WTC11 (cell line): ENCODE results near the gene MYO5B. TPM values are rescaled to one million over a fixed set of nuclear protein-coding genes. Genes with fewer than 3 reads are reported as not detected.

Experiments
- ATAC-seq: fragments of 200-7000 bp; cut with Tn5 transposase; 2 replicates; pipeline ENCODE4 v1.10.0; 2021; ENCODE audit warnings: mild to moderate bottlenecking, moderate library complexity
- CTCF ChIA-PET: fragments of 300-600 bp; sonication (Branson Sonifier 250); formaldehyde crosslinking; loops from one replicate; lab custom pipeline; 2021; ENCODE audit warnings: antibody characterized with exemption; lab: Charles Lee
- POLR2A ChIA-PET: fragments of 350-600 bp; sonication (Branson Sonifier 250); formaldehyde crosslinking; loops from one replicate; lab custom pipeline; 2021; ENCODE audit warnings: antibody characterized with exemption; lab: Charles Lee
- DNase-seq: peaks from one replicate; pipeline ENCODE4 v3.0.0; 2021; ENCODE audit warnings: low spot score
- H3K27ac Mint-ChIP-seq: 2 replicates; pipeline ENCODE4 v1.8.0; 2021; ENCODE audit warnings: mixed read lengths
- H3K27me3 Mint-ChIP-seq: 2 replicates; pipeline ENCODE4 v1.8.0; 2021; ENCODE audit warnings: low read depth, mild to moderate bottlenecking, moderate library complexity, mixed read lengths
- H3K36me3 Mint-ChIP-seq: 2 replicates; pipeline ENCODE4 v1.8.0; 2021; ENCODE audit warnings: mixed read lengths
- H3K4me1 Mint-ChIP-seq: 2 replicates; pipeline ENCODE4 v1.8.0; 2022; ENCODE audit warnings: mixed read lengths
- H3K4me3 Mint-ChIP-seq: 2 replicates; pipeline ENCODE4 v1.8.0; 2021; ENCODE audit warnings: mild to moderate bottlenecking, moderate library complexity, mixed read lengths
- H3K9me3 Mint-ChIP-seq: 2 replicates; pipeline ENCODE4 v1.8.0; 2021; ENCODE audit warnings: mixed read lengths
- ATF1 ChIP-seq: sonication (generic); formaldehyde crosslinking; IDR thresholded peaks from 2 replicates; pipeline ENCODE4 v1.8.1; 2023; ENCODE audit warnings: mild to moderate bottlenecking, moderate library complexity, missing genetic modification reagents
- CBFB ChIP-seq: sonication (generic); formaldehyde crosslinking; IDR thresholded peaks from 2 replicates; pipeline ENCODE4 v1.8.1; 2022; ENCODE audit warnings: mild to moderate bottlenecking, low read depth, missing genetic modification reagents
- CREM ChIP-seq: sonication (generic); formaldehyde crosslinking; IDR thresholded peaks from 2 replicates; pipeline ENCODE4 v1.8.1; 2022; ENCODE audit warnings: mild to moderate bottlenecking, missing genetic modification reagents, moderate library complexity
- EMX1 ChIP-seq: fragments of 250-450 bp; sonication (Bioruptor Pico); IDR thresholded peaks from 2 replicates; pipeline ENCODE4 v1.8.0; 2021; ENCODE audit warnings: mild to moderate bottlenecking
- GRHL2 ChIP-seq: fragments of 250-450 bp; sonication (Bioruptor Pico); IDR thresholded peaks from 2 replicates; pipeline ENCODE4 v1.8.0; 2022; ENCODE audit warnings: mild to moderate bottlenecking, moderate library complexity; ENCODE audit not compliant: insufficient replicate concordance, severe bottlenecking
- JAZF1 ChIP-seq: fragments of 250-450 bp; sonication (Bioruptor Pico); IDR thresholded peaks from 2 replicates; pipeline ENCODE4 v1.9.0; 2021; ENCODE audit warnings: moderate library complexity, mild to moderate bottlenecking, inconsistent platforms
- JUN ChIP-seq: sonication (generic); formaldehyde crosslinking; IDR thresholded peaks from 2 replicates; pipeline ENCODE4 v1.8.0; 2023; ENCODE audit warnings: mild to moderate bottlenecking, missing genetic modification reagents
- NFYB ChIP-seq: sonication (generic); formaldehyde crosslinking; conservative IDR thresholded peaks from 2 replicates; pipeline ENCODE4 v1.8.0; 2022; ENCODE audit warnings: low read depth, missing genetic modification reagents
- NR2C2 ChIP-seq: sonication (generic); formaldehyde crosslinking; IDR thresholded peaks from 2 replicates; pipeline ENCODE4 v1.8.0; 2022; ENCODE audit warnings: mild to moderate bottlenecking, missing genetic modification reagents
- PRRX2 ChIP-seq: fragments of 250-450 bp; sonication (Bioruptor Pico); IDR thresholded peaks from 2 replicates; pipeline ENCODE4 v1.8.0; 2021; ENCODE audit warnings: mild to moderate bottlenecking
- TCF7 ChIP-seq: sonication (generic); formaldehyde crosslinking; IDR thresholded peaks from 2 replicates; pipeline ENCODE4 v1.8.0; 2022; ENCODE audit warnings: mild to moderate bottlenecking, low read depth, missing genetic modification reagents, moderate library complexity
- TP53 ChIP-seq: sonication (generic); formaldehyde crosslinking; IDR thresholded peaks from 2 replicates; pipeline ENCODE4 v1.8.1; 2023; ENCODE audit warnings: mild to moderate bottlenecking, missing genetic modification reagents
- ZNF416 ChIP-seq: fragments of 250-450 bp; sonication (Bioruptor Pico); IDR thresholded peaks from 2 replicates; pipeline ENCODE4 v1.9.0; 2021; ENCODE audit warnings: mild to moderate bottlenecking, inconsistent platforms
- ZNF423 ChIP-seq: fragments of 250-450 bp; sonication (Bioruptor Pico); IDR thresholded peaks from 2 replicates; pipeline ENCODE4 v2.1.2; 2022; ENCODE audit warnings: mild to moderate bottlenecking, moderate library complexity
- total RNA-seq: library from RNA; stranded (reverse); gene quantifications from 3 replicates; pipeline ENCODE4 v1.2.3, GENCODE V29; 2021
- TF ChIP-seq, protein P1 (sequence below): sonication (generic); formaldehyde crosslinking; IDR thresholded peaks from 2 replicates; pipeline ENCODE4 v1.8.0; 2023; ENCODE audit warnings: mild to moderate bottlenecking, missing genetic modification reagents
- TF ChIP-seq, protein P2 (sequence below): fragments of 200-600 bp; IDR thresholded peaks from 2 replicates; pipeline ENCODE4 v1.8.0; 2022; ENCODE audit warnings: antibody characterized with exemption
- TF ChIP-seq, protein P3 (sequence below): fragments of 250-450 bp; sonication (Bioruptor Pico); IDR thresholded peaks from 2 replicates; pipeline ENCODE4 v1.8.0; 2021; ENCODE audit warnings: mild to moderate bottlenecking
- TF ChIP-seq, protein P4 (sequence below): sonication (generic); formaldehyde crosslinking; IDR thresholded peaks from 2 replicates; pipeline ENCODE4 v1.8.1; 2022; ENCODE audit warnings: mild to moderate bottlenecking, moderate library complexity, missing genetic modification reagents
- TF ChIP-seq, protein P5 (sequence below): sonication (generic); formaldehyde crosslinking; IDR thresholded peaks from 2 replicates; pipeline ENCODE4 v1.8.1; 2022; ENCODE audit warnings: missing genetic modification reagents, borderline replicate concordance
- TF ChIP-seq, protein P6 (sequence below): sonication (generic); formaldehyde crosslinking; IDR thresholded peaks from 2 replicates; pipeline ENCODE4 v1.8.1; 2023; ENCODE audit warnings: mild to moderate bottlenecking, missing genetic modification reagents

Gene MYO5B
- total RNA-seq, 1 experiment from 2014 or later: 8.7 TPM

DNA sequence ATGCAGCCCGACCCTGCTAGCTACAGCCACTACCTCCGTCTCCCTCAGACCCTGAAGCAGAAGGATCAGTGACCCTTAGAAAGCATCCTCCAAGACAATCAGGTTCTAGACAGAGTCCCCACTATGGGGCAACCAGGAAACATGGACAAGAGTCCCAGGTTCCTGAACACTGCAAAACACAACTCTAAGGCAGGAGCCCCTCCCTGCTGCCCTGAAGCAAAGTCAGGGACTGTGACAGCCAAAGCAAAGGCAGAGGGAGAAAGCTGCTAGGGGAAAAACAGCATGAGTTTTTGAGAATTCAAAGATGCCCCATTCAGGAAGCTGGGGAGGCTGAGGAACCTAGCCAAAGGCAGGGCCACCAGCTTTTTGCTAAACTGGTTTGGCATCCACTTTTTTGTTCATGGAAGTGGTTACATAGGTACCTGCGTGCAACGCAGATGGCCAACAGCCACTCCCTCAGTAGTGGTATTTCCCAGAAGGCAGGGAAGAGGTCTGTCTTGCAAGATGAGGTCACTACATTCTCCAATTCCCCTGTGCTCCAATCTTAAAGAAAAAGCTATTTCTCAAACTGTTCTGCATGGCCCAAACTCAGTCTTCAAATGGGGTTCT is 33.2 kb downstream of the MYO5B start:
- POLR2A ChIA-PET: no interaction called here
- H3K27ac Mint-ChIP-seq: no peak overlapping the region
- CTCF ChIA-PET: no interaction called here
- H3K4me3 Mint-ChIP-seq: no peak overlapping the region
- TF ChIP-seq ZNF423 (CRISPR knock-in tag): no peak
- TF ChIP-seq, protein P1, sequence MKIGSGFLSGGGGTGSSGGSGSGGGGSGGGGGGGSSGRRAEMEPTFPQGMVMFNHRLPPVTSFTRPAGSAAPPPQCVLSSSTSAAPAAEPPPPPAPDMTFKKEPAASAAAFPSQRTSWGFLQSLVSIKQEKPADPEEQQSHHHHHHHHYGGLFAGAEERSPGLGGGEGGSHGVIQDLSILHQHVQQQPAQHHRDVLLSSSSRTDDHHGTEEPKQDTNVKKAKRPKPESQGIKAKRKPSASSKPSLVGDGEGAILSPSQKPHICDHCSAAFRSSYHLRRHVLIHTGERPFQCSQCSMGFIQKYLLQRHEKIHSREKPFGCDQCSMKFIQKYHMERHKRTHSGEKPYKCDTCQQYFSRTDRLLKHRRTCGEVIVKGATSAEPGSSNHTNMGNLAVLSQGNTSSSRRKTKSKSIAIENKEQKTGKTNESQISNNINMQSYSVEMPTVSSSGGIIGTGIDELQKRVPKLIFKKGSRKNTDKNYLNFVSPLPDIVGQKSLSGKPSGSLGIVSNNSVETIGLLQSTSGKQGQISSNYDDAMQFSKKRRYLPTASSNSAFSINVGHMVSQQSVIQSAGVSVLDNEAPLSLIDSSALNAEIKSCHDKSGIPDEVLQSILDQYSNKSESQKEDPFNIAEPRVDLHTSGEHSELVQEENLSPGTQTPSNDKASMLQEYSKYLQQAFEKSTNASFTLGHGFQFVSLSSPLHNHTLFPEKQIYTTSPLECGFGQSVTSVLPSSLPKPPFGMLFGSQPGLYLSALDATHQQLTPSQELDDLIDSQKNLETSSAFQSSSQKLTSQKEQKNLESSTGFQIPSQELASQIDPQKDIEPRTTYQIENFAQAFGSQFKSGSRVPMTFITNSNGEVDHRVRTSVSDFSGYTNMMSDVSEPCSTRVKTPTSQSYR (CRISPR knock-in tag): no peak
- TF ChIP-seq, protein P2, sequence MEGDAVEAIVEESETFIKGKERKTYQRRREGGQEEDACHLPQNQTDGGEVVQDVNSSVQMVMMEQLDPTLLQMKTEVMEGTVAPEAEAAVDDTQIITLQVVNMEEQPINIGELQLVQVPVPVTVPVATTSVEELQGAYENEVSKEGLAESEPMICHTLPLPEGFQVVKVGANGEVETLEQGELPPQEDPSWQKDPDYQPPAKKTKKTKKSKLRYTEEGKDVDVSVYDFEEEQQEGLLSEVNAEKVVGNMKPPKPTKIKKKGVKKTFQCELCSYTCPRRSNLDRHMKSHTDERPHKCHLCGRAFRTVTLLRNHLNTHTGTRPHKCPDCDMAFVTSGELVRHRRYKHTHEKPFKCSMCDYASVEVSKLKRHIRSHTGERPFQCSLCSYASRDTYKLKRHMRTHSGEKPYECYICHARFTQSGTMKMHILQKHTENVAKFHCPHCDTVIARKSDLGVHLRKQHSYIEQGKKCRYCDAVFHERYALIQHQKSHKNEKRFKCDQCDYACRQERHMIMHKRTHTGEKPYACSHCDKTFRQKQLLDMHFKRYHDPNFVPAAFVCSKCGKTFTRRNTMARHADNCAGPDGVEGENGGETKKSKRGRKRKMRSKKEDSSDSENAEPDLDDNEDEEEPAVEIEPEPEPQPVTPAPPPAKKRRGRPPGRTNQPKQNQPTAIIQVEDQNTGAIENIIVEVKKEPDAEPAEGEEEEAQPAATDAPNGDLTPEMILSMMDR: no peak
- TF ChIP-seq ZNF416 (CRISPR knock-in tag): no peak
- TF ChIP-seq EMX1 (CRISPR knock-in tag): no peak
- TF ChIP-seq, protein P3, sequence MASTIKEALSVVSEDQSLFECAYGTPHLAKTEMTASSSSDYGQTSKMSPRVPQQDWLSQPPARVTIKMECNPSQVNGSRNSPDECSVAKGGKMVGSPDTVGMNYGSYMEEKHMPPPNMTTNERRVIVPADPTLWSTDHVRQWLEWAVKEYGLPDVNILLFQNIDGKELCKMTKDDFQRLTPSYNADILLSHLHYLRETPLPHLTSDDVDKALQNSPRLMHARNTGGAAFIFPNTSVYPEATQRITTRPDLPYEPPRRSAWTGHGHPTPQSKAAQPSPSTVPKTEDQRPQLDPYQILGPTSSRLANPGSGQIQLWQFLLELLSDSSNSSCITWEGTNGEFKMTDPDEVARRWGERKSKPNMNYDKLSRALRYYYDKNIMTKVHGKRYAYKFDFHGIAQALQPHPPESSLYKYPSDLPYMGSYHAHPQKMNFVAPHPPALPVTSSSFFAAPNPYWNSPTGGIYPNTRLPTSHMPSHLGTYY: no peak
- no peak for TF ChIP-seq NR2C2 (CRISPR knock-in tag)
- TF ChIP-seq, protein P4, sequence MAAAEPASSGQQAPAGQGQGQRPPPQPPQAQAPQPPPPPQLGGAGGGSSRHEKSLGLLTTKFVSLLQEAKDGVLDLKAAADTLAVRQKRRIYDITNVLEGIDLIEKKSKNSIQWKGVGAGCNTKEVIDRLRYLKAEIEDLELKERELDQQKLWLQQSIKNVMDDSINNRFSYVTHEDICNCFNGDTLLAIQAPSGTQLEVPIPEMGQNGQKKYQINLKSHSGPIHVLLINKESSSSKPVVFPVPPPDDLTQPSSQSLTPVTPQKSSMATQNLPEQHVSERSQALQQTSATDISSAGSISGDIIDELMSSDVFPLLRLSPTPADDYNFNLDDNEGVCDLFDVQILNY (CRISPR knock-in tag): no peak
- no peak for TF ChIP-seq JUN (CRISPR knock-in tag)
- TF ChIP-seq, protein P5, sequence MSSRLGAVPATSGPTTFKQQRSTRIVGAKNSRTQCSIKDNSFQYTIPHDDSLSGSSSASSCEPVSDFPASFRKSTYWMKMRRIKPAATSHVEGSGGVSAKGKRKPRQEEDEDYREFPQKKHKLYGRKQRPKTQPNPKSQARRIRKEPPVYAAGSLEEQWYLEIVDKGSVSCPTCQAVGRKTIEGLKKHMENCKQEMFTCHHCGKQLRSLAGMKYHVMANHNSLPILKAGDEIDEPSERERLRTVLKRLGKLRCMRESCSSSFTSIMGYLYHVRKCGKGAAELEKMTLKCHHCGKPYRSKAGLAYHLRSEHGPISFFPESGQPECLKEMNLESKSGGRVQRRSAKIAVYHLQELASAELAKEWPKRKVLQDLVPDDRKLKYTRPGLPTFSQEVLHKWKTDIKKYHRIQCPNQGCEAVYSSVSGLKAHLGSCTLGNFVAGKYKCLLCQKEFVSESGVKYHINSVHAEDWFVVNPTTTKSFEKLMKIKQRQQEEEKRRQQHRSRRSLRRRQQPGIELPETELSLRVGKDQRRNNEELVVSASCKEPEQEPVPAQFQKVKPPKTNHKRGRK (CRISPR knock-in tag): no peak
- ATAC-seq (no peak), DNase-seq (no peak)
- H3K4me1 Mint-ChIP-seq: peaks cover 37% of the 10 kb centered on the region
- no peaks in the 10 kb centered on the region for H3K36me3 Mint-ChIP-seq
- 0 out of 2 replicates have a peak, but pooled peaks cover 5% of the 10 kb centered on the region for H3K9me3 Mint-ChIP-seq
- no peaks in the 10 kb centered on the region for H3K27me3 Mint-ChIP-seq

DNA sequence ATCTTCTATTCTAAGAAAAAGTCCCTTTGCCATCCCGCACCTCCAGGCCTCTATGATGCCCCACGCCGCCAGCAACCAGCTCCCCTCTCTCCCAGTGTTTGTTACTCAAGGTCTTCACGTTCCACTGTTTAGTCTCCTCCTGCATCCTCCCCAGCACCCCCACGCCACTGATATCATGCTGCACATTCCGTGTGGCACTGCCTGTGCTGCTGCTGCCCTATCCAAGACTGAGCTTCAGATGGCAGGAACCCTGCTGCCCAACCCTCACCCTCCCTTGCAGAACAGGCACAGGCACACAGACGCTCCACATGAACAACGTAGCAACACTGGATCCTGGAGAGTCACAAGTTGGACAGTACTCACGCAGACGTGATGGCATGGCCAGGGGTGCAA is 35.3 kb downstream of the MYO5B start:
- Mint-ChIP-seq H3K27ac (no peak overlapping the region), H3K4me1 (peaks cover 37% of the 10 kb centered on the region), H3K27me3 (no peaks in the 10 kb centered on the region), H3K4me3 (no peak overlapping the region), H3K36me3 (no peaks in the 10 kb centered on the region), H3K9me3 (0 out of 2 replicates have a peak, but pooled peaks cover 5% of the 10 kb centered on the region)
- TF ChIP-seq TCF7 (CRISPR knock-in tag) (no peak), TP53 (CRISPR knock-in tag) (no peak), GRHL2 (no peak), ATF1 (CRISPR knock-in tag) (no peak), PRRX2 (CRISPR knock-in tag) (no peak), NFYB (CRISPR knock-in tag) (no peak), CREM (CRISPR knock-in tag) (no peak), CBFB (no peak), JAZF1 (CRISPR knock-in tag) (no peak)
- TF ChIP-seq, protein P6, sequence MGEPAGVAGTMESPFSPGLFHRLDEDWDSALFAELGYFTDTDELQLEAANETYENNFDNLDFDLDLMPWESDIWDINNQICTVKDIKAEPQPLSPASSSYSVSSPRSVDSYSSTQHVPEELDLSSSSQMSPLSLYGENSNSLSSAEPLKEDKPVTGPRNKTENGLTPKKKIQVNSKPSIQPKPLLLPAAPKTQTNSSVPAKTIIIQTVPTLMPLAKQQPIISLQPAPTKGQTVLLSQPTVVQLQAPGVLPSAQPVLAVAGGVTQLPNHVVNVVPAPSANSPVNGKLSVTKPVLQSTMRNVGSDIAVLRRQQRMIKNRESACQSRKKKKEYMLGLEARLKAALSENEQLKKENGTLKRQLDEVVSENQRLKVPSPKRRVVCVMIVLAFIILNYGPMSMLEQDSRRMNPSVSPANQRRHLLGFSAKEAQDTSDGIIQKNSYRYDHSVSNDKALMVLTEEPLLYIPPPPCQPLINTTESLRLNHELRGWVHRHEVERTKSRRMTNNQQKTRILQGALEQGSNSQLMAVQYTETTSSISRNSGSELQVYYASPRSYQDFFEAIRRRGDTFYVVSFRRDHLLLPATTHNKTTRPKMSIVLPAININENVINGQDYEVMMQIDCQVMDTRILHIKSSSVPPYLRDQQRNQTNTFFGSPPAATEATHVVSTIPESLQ (CRISPR knock-in tag): no peak
- TF ChIP-seq, protein P4 (CRISPR knock-in tag): no peak
- ChIA-PET CTCF (interaction anchor here (2.4 kb wide), 1 partner anchor 44 kb away, joined by 9 read pairs; no protein-coding TSS in a partner anchor), POLR2A (no interaction called here)
- DNase-seq (no peak), ATAC-seq (no peak)
